GM18909 (cell line): Measurements from ENCODE around the gene TLE4.
"Not testable (repeated sequence)": the region's sequence is repeated elsewhere in the genome, so short reads cannot be mapped to it uniquely, and the experiment has no call there.

Source experiments
- ATAC-seq: cut with Tn5 transposase; IDR thresholded peaks from one replicate; pipeline ENCODE4 v1.9.1; 2021; ENCODE audit warnings: mild to moderate bottlenecking; ENCODE audit not compliant: unreplicated experiment, poor library complexity

The TLE4 gene

GRCh38 chr9:79598562-79599345 is 27.0 kb downstream of the TLE4 start:
- no peak for ATAC-seq

DNA sequence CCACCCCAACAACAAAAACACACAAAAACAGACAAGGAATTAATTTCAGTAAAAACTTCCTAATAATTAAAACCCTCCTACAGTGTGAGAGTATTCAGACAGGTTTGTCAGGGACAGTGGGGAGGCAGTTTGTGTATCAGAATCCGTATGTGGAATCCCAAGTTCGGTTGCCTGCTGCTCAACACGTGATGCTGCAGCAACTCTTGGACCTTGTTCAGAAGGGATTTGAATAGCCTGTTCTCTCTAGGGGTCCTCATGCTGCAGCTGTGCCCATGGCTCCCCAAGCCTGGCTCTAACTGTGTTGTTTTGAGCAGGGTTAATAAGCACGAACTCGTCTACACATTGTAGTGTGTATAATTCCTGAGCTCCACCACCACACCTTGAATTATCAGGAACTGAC is 28.7 kb downstream of the TLE4 start:
- ATAC-seq: no peak

- ATAC-seq: no peak
These were observed 31.6 kb downstream of the TLE4 start for GRCh38 chr9:79603222-79603920.

GRCh38 chr9:79604149-79604548 is 32.4 kb downstream of the TLE4 start:
- ATAC-seq: no peak

- ATAC-seq: no peak
These were observed 33.3 kb downstream of the TLE4 start for GRCh38 chr9:79604921-79605562.

DNA sequence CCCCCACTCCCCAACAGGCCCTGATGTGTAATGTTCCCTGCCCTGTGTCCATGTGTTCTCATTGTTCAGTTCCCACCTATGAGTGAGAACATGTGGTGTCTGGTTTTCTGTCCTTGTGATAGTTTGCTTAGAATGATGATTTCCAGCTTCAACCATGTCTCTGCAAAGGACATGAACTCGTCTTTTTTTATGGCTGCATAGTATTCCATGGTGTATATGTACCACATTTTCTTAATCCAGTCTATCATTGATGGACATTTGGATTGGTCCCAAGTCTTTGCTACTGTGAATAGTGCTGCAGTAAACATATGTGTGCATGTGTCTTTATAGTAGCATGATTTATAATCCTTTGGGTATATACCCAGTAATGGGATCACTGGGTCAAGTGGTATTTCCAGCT is 34.8 kb downstream of the TLE4 start:
- ATAC-seq: not testable (repeated sequence)

- ATAC-seq: no peak
These were observed 37.8 kb downstream of the TLE4 start for GRCh38 chr9:79609468-79610018.

DNA sequence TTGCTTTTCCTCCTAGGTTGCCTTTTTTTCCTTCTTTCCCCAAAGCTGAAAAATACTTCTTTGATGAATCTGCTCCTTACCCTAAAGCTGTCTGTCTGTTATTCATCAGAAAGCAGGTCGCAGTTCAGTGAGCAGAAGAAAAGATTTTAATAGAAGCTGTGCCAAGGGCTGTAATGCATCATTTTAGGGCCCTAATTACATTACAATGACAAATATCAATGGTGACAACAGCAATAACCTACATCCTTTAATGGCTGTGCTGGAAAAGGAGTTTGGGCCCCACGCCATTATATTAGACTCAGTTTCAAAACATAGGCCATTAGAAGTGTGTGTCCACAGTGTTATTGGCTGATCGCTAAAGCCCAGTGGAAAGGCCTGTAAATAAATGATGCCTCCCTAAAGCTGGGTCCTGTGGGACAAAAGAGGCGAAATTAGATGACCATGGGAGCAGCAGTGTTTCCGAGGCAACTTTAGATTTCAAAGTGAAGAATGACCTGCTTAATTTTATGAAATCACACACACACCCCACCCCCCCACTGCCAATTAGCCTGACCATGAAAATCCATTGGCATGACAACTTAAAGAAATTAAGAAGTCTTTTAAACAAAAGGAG is 38.4 kb downstream of the TLE4 start:
- no peak for ATAC-seq

DNA sequence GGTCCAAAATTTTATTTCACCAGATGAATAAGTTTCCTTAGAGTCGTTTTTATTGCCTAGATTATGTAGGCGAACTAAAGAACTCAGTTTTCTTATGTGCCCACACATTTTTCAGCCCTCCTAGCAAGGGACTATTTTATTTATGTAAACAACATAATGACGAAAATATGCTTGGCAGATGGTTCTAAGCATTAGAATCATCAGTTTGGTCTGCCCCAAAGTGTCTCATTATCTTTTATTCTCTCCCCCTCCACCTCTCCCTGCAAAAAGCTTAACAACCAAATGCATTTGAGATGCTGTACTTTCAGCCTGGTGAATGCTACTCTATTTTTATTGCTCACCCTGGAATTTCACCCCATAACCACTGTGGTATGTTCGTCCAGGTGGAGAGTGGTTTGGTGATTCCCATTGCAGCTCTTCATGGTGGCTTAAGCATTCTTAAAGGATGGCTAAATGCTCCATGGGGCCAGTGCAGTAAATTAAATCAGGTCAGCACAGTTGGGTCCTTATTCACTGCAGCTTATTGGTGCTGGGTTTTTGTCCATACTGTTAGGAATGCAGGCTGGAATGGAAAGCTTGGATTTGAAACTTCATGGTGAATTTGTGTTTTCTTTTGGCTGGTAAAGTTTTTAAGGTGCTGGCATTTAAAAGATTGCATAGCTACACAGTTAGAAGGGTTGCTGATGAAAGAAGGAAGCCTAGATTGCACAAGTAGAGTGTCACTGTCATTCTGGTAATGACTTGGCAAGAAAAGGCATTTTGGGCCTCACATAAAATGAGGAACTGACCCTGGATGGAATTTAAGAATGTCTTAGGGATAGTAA is 39.2 kb downstream of the TLE4 start:
- peak; percentile 63 for ATAC-seq

DNA sequence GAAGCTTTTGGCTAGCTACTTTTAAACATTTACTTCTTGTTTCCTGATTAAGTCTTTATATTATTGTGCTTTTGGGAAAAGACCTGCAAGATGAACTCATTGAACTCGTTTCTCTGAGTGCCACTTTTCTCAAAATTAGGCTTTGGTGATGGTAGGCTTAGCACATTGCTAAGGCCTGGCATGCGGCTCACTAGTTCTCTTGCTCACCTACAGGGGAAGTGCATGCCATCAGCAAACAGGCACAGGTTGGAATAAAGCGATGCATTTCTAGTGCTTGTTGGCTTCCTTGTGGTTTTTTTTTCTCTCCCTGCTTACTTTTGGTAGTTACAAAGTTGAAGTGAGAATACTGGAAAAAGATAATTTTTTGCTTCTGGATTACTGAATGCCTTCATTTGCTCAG is 41.4 kb downstream of the TLE4 start:
- no peak for ATAC-seq

DNA sequence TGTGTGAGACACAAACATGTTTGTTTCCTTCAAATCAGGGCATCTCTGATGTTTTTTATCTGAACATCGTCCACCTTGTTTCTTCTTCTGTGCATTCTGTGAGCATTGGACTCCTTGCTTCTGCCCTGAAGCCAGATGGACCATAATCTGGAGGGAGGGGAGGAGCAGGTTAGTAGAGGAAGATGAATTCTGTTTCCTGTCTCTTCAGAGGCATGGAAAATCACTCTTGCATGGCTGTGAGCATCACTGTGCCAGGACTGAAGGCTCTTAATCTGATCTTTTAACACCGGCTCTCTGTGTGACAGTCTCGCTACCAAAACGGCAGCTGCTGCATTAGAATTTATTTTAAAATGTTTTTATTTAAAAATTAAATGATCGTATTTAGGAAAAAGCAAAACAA is 43.3 kb downstream of the TLE4 start:
- no peak for ATAC-seq

DNA sequence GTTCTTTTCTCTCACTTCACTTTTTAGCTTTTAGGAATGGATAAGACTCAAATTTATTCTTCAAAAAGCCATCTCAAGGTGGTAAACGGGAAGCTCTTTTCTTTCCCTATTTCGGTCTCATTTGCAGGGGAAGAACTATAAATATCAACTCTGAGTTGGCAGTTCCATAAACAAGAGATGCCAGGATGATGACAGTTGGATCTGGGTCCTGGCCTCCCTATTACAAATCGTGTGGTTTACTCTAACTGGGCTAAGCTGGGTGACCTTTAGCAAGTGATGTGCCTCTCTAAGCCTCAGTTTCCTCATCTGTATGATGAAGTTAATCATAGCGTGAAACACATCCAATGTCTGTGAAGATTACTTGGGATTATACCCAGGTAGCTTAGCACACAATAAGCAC is 44.2 kb downstream of the TLE4 start:
- no peak for ATAC-seq

DNA sequence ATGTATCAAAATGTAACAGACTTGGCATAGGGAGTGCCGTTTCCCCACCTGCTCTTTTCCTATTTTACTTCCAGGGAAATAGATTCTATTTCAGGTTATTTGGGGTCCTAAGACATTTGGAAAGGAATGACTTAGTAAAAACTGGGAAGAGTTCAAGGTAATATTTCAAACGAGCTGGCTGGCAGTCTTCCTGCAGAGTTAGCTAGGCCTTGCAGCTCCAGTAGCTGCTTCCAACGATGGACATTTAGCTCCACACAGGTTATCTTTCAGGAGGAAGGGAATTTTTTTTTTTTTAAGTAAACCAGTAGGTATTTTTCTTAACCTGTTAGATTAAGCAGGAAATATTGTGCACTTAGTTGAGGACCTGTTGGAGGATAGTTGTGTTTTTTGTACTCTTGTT is 45.2 kb downstream of the TLE4 start:
- ATAC-seq: no peak

GRCh38 chr9:79617395-79617794 is 45.6 kb downstream of the TLE4 start:
- ATAC-seq: no peak

DNA sequence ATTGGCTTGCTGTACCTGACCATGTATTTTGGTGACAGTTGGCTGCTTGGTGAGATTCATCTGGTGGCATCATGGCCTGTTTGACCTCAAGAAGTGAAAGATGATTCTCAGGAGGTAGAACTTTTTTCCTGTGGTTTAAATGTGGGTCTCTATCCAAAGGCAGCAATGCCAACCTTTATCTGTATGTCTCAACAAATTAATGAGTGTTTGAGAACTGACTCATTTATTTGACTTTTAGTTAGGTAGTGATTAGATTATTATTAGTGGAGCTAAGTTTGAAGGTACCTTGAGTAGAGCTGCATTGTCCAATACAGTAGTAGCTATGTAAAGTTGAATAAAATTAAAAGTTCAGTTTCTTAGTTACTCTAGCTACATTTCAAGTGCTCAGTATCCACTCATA is 48.2 kb downstream of the TLE4 start:
- ATAC-seq: no peak

GRCh38 chr9:79621916-79622575 is 50.3 kb downstream of the TLE4 start:
- no peak for ATAC-seq

GRCh38 chr9:79623799-79624721 is 52.3 kb downstream of the TLE4 start:
- peak; percentile 93 for ATAC-seq

DNA sequence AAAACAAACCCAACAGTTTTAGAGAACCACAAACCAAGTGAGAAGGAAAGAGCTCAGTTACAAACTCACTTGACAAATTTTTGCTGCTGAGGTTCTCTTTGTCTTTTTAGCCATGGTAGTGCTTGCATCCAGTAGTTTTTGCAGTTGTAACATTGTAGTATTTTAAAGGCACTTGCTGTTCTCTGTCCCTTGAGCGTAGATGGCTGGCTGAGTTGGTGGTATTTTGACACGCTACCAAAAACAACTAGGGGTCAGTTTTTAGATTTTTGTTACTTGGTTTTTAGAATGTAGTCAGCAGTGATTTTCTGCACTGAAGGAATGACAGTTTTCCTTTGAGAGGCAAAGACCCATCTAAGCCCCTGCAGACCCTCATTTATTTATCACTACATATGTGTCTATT is 58.0 kb downstream of the TLE4 start:
- no peak for ATAC-seq
